Loucy (cell line): ENCODE results near the gene CACNA2D1.

Experiments
- H2AFZ ChIP-seq: fragments of 200-600 bp; sonication (generic); 2 replicates; pipeline ENCODE4 v1.6.0; 2016; ENCODE audit warnings: antibody characterized with exemption, mild to moderate bottlenecking, low read length, moderate library complexity
- H3F3A ChIP-seq: fragments of 200-600 bp; 2 replicates; pipeline ENCODE4 v1.6.0; 2016; ENCODE audit warnings: antibody characterized with exemption, low read depth, mild to moderate bottlenecking
- H3K27me3 ChIP-seq: fragments of 200-600 bp; sonication (generic); 2 replicates; pipeline ENCODE4 v1.6.1; 2014; ENCODE audit warnings: low read length, mild to moderate bottlenecking; ENCODE audit not compliant: insufficient read depth, poor library complexity, severe bottlenecking
- H3K36me3 ChIP-seq: fragments of 200-600 bp; sonication (generic); 2 replicates; pipeline ENCODE4 v1.6.1; 2016; ENCODE audit warnings: low read length; ENCODE audit not compliant: insufficient read depth
- H3K4me1 ChIP-seq: fragments of 200-600 bp; sonication (generic); 2 replicates; pipeline ENCODE4 v1.5.1; 2014; ENCODE audit warnings: low read length, mild to moderate bottlenecking; ENCODE audit not compliant: insufficient read depth, poor library complexity, severe bottlenecking
- H3K4me2 ChIP-seq: fragments of 200-600 bp; sonication (generic); 2 replicates; pipeline ENCODE4 v1.6.0; 2014; ENCODE audit warnings: antibody characterized with exemption, low read length, low read depth, mild to moderate bottlenecking; ENCODE audit not compliant: poor library complexity, severe bottlenecking
- H3K4me3 ChIP-seq: fragments of 200-600 bp; sonication (generic); 2 replicates; pipeline ENCODE4 v1.5.1; 2014; ENCODE audit warnings: low read length, mild to moderate bottlenecking, mixed read lengths; ENCODE audit not compliant: poor library complexity, severe bottlenecking
- H3K79me2 ChIP-seq: fragments of 200-600 bp; sonication (generic); 2 replicates; pipeline ENCODE4 v1.6.1; 2014; ENCODE audit warnings: low read length; ENCODE audit not compliant: insufficient read depth
- H3K9ac ChIP-seq: fragments of 200-600 bp; sonication (generic); 2 replicates; pipeline ENCODE4 v1.6.0; 2014; ENCODE audit warnings: mild to moderate bottlenecking, low read depth, low read length, moderate library complexity; ENCODE audit not compliant: poor library complexity, severe bottlenecking
- H3K9me2 ChIP-seq: fragments of 200-600 bp; sonication (generic); replicated peaks from 2 replicates; pipeline ENCODE4 v1.6.1; 2016; ENCODE audit warnings: low read depth, low read length, mixed read lengths
- H3K9me3 ChIP-seq: fragments of 200-600 bp; sonication (generic); 2 replicates; pipeline ENCODE4 v1.6.1; 2014; ENCODE audit warnings: mild to moderate bottlenecking, antibody characterized with exemption, low read length, low read depth; ENCODE audit not compliant: insufficient read depth
- H4K20me1 ChIP-seq: fragments of 200-600 bp; sonication (generic); 2 replicates; pipeline ENCODE4 v1.6.0; 2014; ENCODE audit warnings: antibody characterized with exemption, low read length, mild to moderate bottlenecking; ENCODE audit not compliant: insufficient read depth, poor library complexity, severe bottlenecking
- CTCF ChIP-seq: fragments of 200-600 bp; sonication (generic); conservative IDR thresholded peaks from 2 replicates; pipeline ENCODE4 v1.5.1; 2014; ENCODE audit warnings: mild to moderate bottlenecking, antibody characterized with exemption, low read length
- EZH2phosphoT487 ChIP-seq: fragments of 200-600 bp; IDR thresholded peaks from 2 replicates; pipeline ENCODE4 v1.6.1; 2018; ENCODE audit warnings: antibody characterized with exemption, mild to moderate bottlenecking, moderate library complexity, borderline replicate concordance

CACNA2D1 gene

GRCh38 chr7:82305347-82306005 is 138.1 kb downstream of the CACNA2D1 start:
- no peaks in the 10 kb centered on the region for H3K9me2 ChIP-seq
- TF ChIP-seq CTCF (no peak), EZH2phosphoT487 (no peak)
- no peaks in the 10 kb centered on the region for H3K4me1 ChIP-seq
- H2AFZ ChIP-seq, result no peak overlapping the region
- no peaks in the 10 kb centered on the region for H3F3A ChIP-seq
- H3K36me3 ChIP-seq, result no peaks in the 10 kb centered on the region
- H4K20me1 ChIP-seq, result no peaks in the 10 kb centered on the region
- no peak overlapping the region for H3K4me3 ChIP-seq
- no peaks in the 10 kb centered on the region for H3K27me3 ChIP-seq
- no peaks in the 10 kb centered on the region for H3K79me2 ChIP-seq
- H3K9ac ChIP-seq, result no peak overlapping the region
- no peak overlapping the region for H3K4me2 ChIP-seq
- H3K9me3 ChIP-seq, result no peaks in the 10 kb centered on the region

GRCh38 chr7:82294865-82295264 is 148.7 kb downstream of the CACNA2D1 start:
- Histone ChIP-seq H3K9me3 (no peaks in the 10 kb centered on the region), H3K9me2 (no peaks in the 10 kb centered on the region), H3K27me3 (no peaks in the 10 kb centered on the region), H3K9ac (no peak overlapping the region), H3K36me3 (no peaks in the 10 kb centered on the region), H3F3A (no peaks in the 10 kb centered on the region), H4K20me1 (no peaks in the 10 kb centered on the region), H3K4me1 (no peaks in the 10 kb centered on the region), H3K4me2 (no peak overlapping the region), H2AFZ (no peak overlapping the region), H3K79me2 (no peaks in the 10 kb centered on the region), H3K4me3 (no peak overlapping the region)
- no peak for TF ChIP-seq CTCF
- TF ChIP-seq EZH2phosphoT487, result no peak

- no peak overlapping the region for H3K9ac ChIP-seq
- no peak overlapping the region for H3K4me3 ChIP-seq
- H3K4me2 ChIP-seq, result no peak overlapping the region
- H4K20me1 ChIP-seq, result no peaks in the 10 kb centered on the region
- no peaks in the 10 kb centered on the region for H3K27me3 ChIP-seq
- no peaks in the 10 kb centered on the region for H3K36me3 ChIP-seq
- no peak overlapping the region for H2AFZ ChIP-seq
- no peaks in the 10 kb centered on the region for H3F3A ChIP-seq
- no peak for TF ChIP-seq CTCF
- TF ChIP-seq EZH2phosphoT487, result no peak
- no peaks in the 10 kb centered on the region for H3K9me3 ChIP-seq
- H3K4me1 ChIP-seq, result no peaks in the 10 kb centered on the region
- H3K79me2 ChIP-seq, result no peaks in the 10 kb centered on the region
- H3K9me2 ChIP-seq, result no peaks in the 10 kb centered on the region
Measured at GRCh38 chr7:82294382-82294784, 149.2 kb downstream of the CACNA2D1 start.
